EH (cell line): ENCODE data around the gene MAP7.
"Not testable (repeated sequence)": the region's sequence is repeated elsewhere in the genome, so short reads cannot be mapped to it uniquely, and the experiment has no call there.

ENCODE experiments used
- DNase-seq: peaks from one replicate; pipeline ENCODE4 v3.0.0-alpha.2; 2015; ENCODE audit warnings: low read depth

Gene MAP7

DNA sequence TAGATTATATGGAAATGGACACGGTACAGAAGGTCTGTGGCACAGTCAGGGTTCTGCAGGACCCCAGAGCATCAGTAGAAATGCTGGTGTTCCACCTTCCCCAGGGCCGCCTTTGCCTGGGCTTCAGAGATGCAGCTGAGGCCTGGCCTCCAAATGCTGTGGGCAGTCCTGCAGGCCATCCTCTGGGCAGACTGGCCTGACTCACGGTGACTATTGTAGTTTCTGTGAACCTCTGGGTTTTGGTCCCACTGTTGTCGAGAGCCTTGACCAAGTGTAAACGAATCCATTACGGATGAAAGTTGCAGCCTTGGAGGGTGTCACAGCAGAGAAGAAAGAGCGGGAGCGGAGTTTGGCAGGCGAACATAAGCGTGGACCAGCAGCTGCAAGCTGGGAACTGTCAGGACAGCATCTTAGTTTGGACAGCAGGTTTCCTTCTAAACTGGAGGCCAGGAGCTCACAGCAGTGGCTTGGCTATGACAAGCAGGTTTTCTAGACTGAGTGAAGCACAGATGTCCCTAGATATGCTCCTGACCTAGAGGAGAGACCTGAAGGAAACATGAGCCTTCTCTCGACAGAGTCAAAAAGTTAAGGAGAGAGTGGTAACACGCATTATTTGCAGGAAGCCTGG is 214.4 kb downstream of the MAP7 start:
- DNase-seq: no peak

DNA sequence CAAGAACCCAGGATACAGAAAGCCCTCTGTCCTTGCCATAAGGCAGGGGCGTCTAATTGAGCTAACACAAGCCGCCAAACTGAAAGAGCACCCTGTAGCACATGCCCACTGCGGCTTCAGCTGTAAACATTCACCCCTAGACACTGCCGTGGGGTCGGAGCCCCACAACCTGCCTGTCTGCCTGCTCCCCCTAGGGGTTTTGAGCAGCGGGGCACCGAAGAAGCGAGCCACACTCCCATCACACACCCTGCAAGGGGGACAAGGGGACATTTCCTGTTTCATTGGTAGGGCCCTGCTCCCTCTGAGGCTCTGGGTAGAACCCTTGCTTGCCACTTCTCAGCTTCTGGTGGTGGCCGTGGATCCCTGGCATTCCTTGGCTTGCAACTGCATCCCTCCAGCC is 215.4 kb downstream of the MAP7 start:
- no peak for DNase-seq

DNA sequence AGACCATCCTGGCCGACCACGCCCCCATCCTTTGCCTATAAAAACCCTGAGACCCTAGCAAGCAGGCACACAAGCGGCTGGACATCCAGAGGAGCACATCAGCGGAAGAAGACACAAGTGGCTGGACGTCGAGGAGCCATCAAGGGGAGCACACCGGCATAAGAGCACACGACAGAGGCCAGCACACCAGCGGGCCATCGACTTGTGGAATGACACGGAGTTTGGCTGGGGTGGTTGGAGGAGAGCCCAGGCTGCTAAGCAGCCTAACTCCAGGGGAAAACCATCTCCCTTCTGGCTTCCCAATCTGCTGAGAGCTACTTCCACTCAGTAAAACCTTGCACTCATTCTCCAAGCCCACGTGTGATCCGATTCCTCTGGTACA is 215.8 kb downstream of the MAP7 start:
- no peak for DNase-seq

DNA sequence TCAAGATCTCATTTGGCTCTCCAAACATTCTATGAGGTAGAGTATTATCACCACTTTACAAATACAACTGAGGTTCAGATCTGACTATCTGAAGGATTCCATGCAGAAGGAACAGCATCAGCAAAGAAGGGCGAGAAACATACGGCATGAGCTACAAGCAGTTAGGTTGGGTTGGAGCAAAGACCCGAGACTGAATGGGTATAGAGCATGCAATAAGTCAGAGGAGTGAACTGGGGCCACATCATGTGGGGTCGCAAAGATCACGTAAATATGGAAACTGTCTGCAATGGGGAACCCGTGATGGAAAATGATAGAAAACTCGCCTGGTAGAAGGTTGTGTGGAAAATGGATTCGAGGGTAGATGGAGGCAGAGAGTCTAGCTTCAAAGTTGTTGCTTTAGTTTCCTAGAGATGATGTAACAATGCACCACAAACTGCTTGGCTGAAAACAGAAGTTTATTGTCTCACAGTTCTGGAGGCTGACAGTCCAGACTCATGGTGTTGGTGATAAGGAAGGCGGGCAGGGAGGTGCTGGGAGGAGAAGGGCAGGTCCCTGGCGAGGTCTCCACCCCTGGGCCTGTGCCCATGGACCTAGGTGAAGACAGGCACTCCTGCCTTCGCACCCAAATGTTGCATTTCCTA is 216.3 kb downstream of the MAP7 start:
- no peak for DNase-seq

DNA sequence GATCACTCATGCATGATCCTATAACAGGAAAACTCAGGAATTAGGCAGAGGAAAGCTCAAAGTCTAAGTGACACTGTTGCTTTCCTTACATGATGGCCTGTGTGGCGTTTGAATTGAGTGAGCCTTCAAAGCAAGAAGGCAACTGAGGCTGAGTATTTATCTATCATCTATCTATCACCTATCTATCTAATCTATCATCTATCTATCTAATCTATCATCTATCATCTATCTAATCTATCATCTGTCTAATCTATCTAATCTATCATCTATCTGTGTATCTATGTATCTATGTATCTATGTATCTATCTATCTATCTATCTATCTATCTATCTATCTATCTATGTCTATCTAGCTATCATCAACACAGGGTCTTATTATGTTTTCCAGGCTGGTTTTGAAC is 218.8 kb downstream of the MAP7 start:
- no peak for DNase-seq

DNA sequence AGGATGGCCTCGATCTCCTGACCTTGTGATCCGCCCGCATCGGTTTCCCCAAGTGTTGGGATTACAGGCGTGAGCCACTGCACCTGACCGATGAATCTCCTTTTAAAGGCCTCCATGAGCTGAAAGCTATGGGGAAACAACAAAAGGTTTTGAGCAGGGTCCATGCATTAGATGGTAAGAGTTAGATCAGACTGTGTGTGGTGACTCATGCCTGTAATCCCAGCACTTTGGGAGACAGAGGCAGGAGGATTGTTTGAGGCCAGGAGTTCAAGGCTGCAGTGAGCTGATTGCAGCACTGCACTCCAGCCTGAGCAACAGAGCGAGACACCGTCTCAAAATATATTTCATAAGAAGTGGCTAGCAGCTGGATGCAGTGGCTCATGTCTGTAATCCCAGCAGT is 219.6 kb downstream of the MAP7 start:
- DNase-seq: no peak

DNA sequence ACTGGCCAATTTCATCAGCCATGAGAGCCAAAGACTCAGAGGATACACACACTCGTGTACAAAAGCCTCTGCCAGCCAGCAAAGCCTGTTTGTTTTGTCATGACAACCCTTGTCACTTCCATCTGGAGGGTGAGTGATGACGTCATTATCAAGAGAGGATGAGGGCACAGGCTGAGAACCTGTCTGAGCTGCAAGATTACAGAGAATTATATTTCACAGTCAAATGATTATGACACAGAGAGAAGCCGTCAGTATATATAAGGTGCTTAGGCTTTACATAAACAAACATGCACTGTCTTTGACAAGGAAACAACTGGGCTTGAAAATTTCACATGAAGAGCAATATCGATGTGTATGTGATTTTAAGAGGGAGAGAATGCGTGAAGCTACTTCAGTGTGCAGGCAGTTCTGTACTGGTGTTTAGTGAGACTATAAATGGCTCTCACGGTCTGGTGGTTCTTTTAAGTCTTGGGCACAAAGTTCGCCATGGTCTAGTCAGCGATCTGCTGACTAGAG is 224.1 kb downstream of the MAP7 start:
- DNase-seq: no peak

DNA sequence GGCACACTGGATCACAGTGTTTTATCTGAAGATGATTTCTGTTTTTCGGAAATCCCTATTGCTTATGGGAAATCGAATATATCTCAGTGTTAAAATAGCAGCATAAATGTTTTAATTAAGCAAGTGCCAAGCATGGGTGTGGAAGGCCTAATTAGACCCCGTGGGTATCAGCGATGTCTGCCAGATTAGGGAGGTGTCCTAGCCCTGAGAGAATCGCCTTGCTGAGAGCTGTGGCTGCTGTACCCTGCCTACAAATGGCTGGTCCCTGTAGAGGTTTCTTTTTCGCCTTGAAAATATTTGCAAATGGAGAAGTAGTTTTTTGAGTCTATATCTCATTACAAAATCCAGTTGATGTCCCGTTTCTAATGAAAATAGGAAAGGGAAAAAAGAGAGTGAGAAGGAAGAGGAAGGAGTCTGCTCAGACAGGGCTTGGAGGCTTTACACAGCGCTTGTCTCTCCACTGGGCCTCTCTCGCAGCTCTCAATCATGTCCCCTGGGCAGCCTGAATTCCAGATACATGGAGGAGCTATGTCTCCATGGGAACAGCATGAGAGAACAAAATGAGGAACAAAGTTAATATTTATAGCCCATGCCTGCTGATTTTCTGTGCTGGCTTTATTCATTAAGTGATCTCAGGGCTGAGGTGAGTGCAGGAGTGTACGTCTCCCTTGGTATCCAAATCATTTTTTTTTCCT is 225.4 kb downstream of the MAP7 start:
- DNase-seq: no peak

DNA sequence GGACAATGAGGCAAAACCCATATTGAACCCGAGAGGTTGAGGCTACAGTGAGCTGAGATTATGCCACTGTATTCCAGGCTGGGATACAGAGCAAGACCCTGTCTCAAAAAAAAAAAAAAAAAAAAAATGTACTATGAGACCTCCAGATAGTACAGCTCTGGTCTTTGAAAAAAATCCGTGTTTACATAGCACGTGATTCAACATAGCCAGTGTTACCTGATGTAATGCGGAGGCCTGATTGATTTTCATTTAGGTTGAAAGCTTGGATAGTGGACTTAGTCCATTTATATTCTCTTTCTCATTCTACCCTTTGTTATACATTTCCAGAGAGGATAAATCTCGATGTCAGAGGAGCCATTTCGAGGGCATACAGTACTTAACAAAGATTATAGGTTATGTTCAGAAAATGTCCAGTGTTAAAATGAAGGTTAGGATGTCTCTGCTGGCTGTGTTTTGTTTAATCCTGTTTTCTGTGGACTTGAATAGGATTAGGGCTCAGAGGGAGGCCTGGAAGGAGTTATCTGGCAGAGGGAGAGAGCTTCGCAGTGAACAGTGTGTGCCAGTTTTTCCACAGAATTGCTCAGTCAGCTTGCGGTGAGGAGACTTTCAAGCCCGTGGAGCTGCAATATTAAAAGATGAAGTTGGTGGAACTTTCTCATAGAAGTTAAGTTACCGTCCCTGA is 226.7 kb downstream of the MAP7 start:
- no peak for DNase-seq

DNA sequence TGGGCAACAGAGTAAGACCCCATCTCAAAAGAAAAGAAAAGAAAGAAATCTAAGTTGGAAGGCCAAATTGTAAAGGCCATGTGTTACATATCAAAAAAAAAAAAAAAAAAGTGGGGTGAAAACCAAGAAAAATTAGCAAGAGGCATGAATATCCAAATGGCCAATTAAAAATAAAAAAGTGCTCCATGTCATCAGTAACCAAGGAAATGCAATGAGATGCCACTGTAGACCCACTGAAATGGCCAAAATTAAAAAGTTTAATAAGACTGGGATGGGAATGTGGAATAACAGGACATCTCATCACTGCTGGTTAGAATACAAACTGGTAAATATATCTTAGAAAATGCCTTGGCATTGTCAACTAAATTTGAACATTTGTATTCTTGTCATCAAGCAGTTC is 230.5 kb downstream of the MAP7 start:
- DNase-seq: no peak

DNA sequence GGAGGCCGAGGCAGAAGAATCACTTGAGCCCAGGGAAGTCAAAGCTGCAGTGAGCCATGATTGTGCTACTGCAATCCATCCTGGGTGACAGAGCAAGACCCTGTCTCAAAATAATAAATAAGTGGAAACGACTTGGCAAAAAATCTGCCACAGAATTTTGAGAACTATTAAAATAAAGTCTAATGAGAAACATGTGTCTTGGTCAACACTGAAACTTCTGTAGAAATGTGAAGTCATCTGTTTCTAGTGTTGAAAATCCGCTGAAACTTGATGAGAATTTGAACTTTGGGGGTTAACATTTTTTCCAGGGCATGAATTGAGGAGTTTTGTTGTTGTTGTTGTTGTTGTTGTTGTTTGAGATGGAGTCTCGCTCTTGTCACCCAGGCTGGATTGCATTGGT is 231.5 kb downstream of the MAP7 start:
- no peak for DNase-seq

DNA sequence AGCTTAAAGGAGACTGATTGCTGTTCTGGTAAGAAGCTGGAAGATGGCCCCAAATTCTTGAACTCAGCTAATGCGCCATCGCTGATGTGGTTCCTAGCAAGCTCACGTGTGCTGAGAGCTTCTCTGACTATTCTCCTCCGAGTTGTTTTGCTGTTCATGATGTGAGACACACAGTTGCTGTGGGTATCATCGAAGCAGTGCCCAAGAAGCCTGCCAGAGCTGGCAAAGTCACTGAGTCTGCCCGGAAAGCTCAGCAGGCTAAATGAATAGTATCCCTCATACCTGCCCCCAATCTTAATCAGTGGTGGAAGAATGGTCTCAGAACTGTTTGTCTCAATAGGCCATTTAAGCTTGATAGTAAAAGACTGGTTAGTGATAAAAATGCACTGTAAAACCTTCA is 232.3 kb downstream of the MAP7 start:
- DNase-seq: no peak

DNA sequence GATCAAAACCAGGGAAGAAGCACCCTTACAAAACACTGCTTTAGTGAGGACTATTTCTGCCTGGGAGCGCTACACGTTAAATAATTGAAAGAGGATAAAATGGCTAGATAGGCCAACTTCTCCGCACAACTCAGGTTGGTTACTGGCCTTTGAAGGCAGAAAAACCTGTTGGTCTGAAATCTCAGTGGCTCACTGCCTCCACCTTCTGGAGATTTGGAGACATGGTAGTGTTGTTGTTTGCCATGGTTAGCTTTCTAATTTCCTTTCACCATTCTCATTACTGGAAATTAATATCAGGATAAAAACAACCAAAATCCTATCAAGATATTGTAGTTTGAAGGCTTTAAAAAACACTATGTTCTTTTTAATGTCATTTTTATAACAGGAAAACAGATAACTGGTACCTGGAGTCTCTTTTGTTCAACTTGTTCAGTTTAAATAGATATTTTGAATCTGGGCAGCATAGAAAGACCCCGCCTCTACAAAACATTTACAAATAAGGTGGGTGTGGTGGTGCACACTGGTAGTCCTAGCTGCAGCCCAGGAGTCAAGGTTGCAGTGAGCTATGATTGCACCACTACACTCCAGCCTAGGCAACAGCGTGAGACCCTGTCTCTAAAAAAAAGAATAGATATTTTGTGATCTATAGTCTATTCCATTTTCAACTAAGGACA is 233.1 kb downstream of the MAP7 start:
- DNase-seq: peak; percentile 65

DNA sequence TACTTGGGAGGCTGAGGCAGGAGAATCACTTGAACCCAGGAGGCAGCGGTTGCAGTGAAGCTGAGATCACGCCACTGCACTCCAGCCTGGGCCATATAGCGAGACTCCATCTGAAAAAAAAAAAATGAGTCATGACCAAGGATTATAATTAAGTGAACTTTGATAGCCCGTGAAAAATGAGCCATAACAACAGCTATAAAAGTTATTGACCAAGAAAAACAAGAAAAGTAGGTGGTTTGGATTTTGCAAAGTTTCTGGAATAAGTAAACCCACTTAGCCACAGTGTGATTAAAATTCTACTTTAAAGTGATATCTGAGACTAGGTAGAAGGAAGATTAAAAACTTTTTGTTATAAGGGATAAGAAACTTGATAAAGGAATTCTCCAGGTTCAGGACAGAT is 234.6 kb downstream of the MAP7 start:
- no peak for DNase-seq

DNA sequence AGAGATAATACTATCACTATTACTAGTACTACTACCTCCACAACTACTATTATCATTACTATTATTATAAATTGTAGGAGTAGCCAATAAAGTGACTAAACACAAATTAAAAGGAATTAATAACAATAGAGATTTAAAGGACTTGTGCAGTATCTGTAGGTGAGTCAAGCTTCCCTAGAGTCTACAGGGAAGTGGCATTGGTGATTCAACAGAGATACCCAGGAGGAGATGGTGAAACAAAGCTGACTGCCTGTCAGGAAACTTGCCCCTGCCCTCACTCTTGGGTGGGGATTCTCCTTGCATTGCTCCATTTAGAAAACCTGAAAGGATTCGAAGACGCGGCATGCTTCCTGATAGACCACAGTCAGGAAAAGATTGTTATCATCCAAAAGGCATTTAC is 237.2 kb downstream of the MAP7 start:
- no peak for DNase-seq

DNA sequence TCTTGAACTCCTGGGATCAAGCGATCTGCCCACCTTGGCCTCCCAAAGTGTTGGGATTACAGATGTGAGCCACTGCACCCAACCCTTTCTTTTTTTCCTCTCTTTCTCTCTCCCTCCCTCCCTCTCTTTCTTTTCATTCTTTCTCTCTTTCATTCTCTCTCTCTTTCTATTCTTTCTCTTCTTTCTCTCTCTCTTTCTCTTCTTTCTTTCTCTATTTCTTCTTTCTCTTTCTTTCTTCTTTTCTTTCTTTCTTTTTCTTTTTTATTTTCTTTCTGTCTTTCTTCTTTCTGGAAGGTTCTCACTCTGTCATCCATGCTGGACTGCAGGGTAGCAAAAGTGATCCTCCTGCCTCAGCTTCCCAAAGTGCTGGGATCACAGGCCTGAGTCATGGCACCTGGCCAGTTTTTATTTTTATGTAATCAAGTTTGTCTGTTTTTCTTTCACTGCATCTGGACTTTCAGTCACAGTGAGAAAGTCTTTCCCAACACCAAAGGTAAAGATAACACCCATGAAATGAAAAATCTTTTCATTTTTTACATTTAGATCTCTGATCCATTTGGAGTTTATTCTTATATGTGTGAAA is 240.4 kb downstream of the MAP7 start:
- no peak for DNase-seq

DNA sequence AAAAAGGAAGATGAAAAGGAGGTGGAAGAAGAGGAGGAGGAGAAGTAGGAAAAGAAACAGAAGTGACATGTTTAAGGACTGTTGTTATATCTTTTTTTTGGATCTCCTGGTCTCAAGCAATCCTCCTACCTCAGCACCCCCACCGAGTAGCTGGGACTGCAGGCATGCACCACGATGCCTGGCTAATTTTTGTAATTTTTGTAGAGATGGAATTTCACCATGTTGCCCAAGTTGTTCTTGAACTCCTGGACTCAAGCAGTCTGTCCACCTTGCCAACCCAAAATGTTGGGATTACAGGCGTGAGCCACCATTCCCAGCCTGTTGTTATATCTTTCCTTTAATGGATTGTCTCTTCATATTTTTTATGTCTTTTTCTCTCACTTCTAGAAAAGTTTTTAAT is 241.1 kb downstream of the MAP7 start:
- DNase-seq: no peak

DNA sequence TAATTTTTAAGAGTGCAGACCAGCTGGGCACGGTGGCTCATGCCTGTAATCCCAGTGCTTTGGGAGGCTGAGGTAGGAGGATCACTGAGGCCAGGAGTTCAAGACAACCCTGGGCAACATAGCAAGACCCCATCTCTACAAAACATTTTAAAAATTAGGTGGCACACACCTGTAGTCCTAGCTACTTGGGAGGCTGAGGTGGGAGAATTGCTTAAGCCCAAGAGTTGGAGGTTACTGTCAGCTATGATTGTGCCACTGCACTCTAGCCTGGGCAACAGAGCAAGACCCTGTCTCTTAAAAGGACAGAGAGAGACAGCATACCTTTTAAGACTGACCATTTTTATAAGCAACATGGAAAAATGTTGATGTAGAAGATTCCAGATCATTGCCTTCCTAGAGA is 241.8 kb downstream of the MAP7 start:
- DNase-seq: not testable (repeated sequence)

DNA sequence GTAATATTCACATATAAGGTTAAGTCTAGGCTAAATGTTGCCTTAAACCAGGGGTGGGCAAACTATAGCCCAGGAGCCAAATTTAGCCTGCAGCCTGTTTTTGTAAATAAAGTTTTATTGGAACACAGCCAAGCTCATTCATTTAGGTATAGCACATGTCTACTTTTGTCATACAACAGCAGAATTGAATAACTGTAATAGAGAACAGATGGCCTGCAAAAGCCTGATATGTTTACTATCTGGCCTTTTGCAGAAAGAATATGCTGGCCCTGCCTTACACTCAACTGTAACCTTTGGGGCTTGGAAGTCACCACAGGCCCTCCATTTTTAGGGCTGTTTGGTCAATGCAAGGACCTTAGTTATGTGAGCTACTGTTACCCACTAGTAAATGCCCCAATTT is 242.9 kb downstream of the MAP7 start:
- no peak for DNase-seq

DNA sequence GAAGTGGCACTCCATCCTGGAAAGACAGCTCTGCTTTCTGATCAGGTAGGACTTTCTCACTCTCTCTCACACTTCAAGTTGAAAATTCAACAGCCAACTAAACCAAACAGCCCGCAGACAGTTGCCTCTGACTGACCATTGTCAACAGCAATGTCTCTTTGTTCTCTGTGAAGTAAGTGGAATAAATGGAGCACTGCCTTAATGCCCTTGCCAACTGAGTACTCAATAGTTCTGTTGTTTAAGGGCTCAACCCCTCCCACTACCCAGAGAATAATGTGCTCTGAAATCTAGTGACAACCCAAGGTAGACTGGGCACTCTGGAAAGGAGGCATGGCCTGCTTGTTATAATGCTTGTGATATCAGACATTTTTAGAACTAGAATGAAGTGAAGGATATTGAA is 243.8 kb downstream of the MAP7 start:
- no peak for DNase-seq

DNA sequence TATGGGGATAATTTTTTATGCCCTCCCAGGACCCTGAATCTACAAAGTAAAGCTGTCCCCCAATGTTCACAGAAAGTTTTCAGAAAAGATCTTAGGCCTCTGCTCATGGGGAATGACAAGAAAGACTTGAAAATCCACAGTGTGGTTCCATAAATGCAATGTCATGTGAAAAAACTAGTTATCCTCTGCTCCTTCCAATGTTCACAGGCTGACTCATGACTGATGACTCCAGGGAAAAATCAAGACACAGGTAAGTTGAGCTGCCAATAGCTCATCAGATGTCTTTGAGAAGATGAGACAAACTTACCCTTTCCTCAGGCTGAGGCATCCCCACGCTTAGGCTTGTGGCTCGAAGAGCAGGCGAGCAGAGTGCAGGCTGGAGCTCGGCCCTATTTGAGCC is 245.8 kb downstream of the MAP7 start:
- no peak for DNase-seq

DNA sequence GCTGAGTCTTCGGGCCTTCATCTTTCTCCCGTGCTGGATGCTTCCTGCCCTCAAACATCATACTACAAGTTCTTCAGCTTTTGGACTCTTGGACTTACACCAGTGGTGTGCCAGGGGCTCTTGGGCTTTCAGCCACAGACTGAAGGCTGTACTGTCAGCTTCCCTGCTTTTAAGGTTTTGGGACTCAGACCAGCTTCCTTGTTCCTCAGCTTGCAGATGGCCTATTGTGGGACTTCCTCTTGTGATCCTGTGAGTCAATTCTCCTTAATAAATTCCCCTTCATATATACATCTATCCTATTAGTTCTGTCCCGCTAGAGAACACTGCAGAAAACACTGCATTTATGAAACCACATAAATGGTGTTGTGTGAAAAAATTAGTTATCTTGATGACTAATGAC is 246.7 kb downstream of the MAP7 start:
- no peak for DNase-seq
